ENCODE measurements around the gene DOK3. TPM values are rescaled to one million over a fixed set of nuclear protein-coding genes. Genes with fewer than 3 reads are reported as not detected.
"Not testable (repeated sequence)": the region's sequence is repeated elsewhere in the genome, so short reads cannot be mapped to it uniquely, and the experiment has no call there.

Gene DOK3
- total RNA-seq, 1 donor, result 2.6 TPM

GRCh38 chr5:177489119-177489716, 20.4 kb downstream of the DOK3 start:
- no peak overlapping the region for H3K4me3 ChIP-seq (ENCODE audit: low read depth, low read length)
- DNase-seq (ENCODE audit: low read depth), result no peak
- TF ChIP-seq CTCF (IDR thresholded peaks at IDR 0.05; ENCODE audit: insufficient read depth, low read depth, low read length), result no peak

GRCh38 chr5:177487975-177488374, 21.7 kb downstream of the DOK3 start:
- no peak for DNase-seq (ENCODE audit: low read depth)

GRCh38 chr5:177487144-177487543, 22.5 kb downstream of the DOK3 start:
- TF ChIP-seq CTCF (IDR thresholded peaks at IDR 0.05; ENCODE audit: insufficient read depth, low read depth, low read length), result no peak
- no peak for DNase-seq (ENCODE audit: low read depth)

More at GRCh38 chr5:177487975-177488374, 21.7 kb downstream of the DOK3 start:
- TF ChIP-seq CTCF (IDR thresholded peaks at IDR 0.05; ENCODE audit: insufficient read depth, low read depth, low read length), result no peak
- no peak overlapping the region for H3K4me3 ChIP-seq (ENCODE audit: low read depth, low read length)

GRCh38 chr5:177486256-177486655, 23.4 kb downstream of the DOK3 start:
- no peak for DNase-seq (ENCODE audit: low read depth)
- no peak for TF ChIP-seq CTCF (IDR thresholded peaks at IDR 0.05; ENCODE audit: insufficient read depth, low read depth, low read length)
- H3K4me3 ChIP-seq (ENCODE audit: low read depth, low read length), result no peak overlapping the region

More at GRCh38 chr5:177487144-177487543, 22.5 kb downstream of the DOK3 start:
- H3K4me3 ChIP-seq (ENCODE audit: low read depth, low read length), result no peak overlapping the region

GRCh38 chr5:177485753-177486152, 23.9 kb downstream of the DOK3 start:
- not testable (repeated sequence) for H3K4me3 ChIP-seq (ENCODE audit: low read depth, low read length); DNase-seq (ENCODE audit: low read depth)

GRCh38 chr5:177484902-177485549, 24.6 kb downstream of the DOK3 start:
- DNase-seq (ENCODE audit: low read depth), result no peak
- TF ChIP-seq CTCF (IDR thresholded peaks at IDR 0.05; ENCODE audit: insufficient read depth, low read depth, low read length), result no peak
- H3K4me3 ChIP-seq (ENCODE audit: low read depth, low read length), result no peak overlapping the region

- H3K4me3 ChIP-seq (ENCODE audit: low read depth, low read length), result no peak overlapping the region
- DNase-seq (ENCODE audit: low read depth), result no peak
- no peak for TF ChIP-seq CTCF (IDR thresholded peaks at IDR 0.05; ENCODE audit: insufficient read depth, low read depth, low read length)
Measured at GRCh38 chr5:177483994-177484901, 25.4 kb downstream of the DOK3 start.

Data from fibroblast of villous mesenchyme (primary cell).